ENCODE results near the gene C11orf87. TPM values are rescaled to one million over a fixed set of nuclear protein-coding genes. Genes with fewer than 3 reads are reported as not detected.

Gene C11orf87
- total and polyA plus RNA-seq, 7 donors: not detected

DNA sequence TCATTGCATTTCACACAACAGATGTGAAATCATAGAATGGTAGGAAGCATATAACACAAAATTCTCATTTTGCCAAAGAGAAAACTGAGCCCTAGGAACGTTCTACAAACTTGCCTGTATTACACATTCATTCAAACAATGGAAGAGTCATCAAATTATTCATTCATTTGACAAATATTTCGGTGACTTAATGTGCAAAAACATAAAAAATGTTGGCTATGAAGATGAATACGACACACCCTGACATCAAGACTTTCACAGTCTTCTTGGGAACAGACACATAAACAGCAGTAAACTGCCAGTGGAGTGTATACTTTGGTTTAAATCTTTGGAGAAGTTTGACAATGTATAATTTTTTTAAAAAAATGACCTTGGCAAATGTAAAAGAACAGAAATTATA, 20.4 kb upstream of the C11orf87 start:
- H3K36me3 ChIP-seq: no peaks in the 10 kb centered on the region
- DNase-seq: no peak
- H3K4me3 ChIP-seq: no peak overlapping the region
- TF ChIP-seq, protein P1, sequence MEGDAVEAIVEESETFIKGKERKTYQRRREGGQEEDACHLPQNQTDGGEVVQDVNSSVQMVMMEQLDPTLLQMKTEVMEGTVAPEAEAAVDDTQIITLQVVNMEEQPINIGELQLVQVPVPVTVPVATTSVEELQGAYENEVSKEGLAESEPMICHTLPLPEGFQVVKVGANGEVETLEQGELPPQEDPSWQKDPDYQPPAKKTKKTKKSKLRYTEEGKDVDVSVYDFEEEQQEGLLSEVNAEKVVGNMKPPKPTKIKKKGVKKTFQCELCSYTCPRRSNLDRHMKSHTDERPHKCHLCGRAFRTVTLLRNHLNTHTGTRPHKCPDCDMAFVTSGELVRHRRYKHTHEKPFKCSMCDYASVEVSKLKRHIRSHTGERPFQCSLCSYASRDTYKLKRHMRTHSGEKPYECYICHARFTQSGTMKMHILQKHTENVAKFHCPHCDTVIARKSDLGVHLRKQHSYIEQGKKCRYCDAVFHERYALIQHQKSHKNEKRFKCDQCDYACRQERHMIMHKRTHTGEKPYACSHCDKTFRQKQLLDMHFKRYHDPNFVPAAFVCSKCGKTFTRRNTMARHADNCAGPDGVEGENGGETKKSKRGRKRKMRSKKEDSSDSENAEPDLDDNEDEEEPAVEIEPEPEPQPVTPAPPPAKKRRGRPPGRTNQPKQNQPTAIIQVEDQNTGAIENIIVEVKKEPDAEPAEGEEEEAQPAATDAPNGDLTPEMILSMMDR (IDR thresholded peaks at IDR 0.05): no peak
- TF ChIP-seq POLR2A (IDR thresholded peaks at IDR 0.05): no peak
- no peak for TF ChIP-seq EP300 (IDR thresholded peaks at IDR 0.05)
- no peak for TF ChIP-seq POLR2AphosphoS5 (IDR thresholded peaks at IDR 0.05)
- 60 to 78% methylated on average over 3 of the region's 3 CpGs for WGBS, 2 donors
- H3K4me1 ChIP-seq: no peaks in the 10 kb centered on the region
- no peaks in the 10 kb centered on the region for H3K9me3 ChIP-seq
- no peaks in the 10 kb centered on the region for H3K27me3 ChIP-seq
- no peak overlapping the region for H3K27ac ChIP-seq
- intact Hi-C loops (cut with DNase I): no loop called here

DNA sequence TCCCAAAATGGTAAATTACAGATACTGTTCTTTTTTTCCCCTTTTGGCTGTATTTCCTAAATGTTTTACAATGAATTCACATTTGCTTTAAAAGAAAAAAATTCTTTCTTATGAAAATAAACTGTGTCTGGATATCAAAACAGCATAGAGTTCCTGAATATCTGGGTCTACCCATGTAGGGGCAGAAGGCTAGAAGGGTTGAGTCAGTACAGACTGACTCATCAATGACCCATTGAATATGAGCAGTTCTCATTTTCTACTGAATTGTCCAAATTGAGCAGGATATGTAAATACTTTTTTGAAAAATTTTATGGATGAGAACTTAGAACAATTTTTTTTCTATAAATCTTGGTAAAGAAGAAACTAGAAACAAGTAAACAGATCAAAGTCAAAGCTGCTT, 16.3 kb upstream of the C11orf87 start:
- TF ChIP-seq POLR2A (IDR thresholded peaks at IDR 0.05): no peak
- TF ChIP-seq, protein P1 (IDR thresholded peaks at IDR 0.05): no peak
- TF ChIP-seq EP300 (IDR thresholded peaks at IDR 0.05): no peak
- TF ChIP-seq POLR2AphosphoS5 (IDR thresholded peaks at IDR 0.05): no peak
- intact Hi-C loops (cut with DNase I): no loop called here
- Histone ChIP-seq H3K27ac (no peak overlapping the region), H3K27me3 (no peaks in the 10 kb centered on the region), H3K36me3 (no peaks in the 10 kb centered on the region), H3K4me1 (no peaks in the 10 kb centered on the region), H3K9me3 (no peaks in the 10 kb centered on the region), H3K4me3 (no peak overlapping the region)
- DNase-seq: no peak

DNA sequence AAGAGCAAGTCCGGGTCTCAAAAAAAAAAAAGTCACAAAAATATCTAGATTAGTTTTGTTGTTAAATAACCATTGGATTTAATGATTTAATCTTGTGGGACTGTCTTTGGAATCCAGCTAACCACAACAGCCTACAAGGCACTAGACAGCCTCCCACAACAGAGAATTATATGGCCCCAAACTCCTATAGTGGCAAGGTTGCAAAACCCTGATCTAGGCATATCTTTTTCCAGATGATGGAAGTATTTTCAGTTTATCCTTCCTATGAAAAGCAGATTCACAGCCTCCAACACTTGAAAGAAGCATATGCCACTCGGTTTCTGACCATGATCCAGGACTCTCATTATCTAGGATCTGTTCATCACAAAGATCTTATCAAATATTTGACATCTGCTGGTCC, 5.4 kb upstream of the C11orf87 start:
- intact Hi-C loops (cut with DNase I): no loop called here
- no peaks in the 10 kb centered on the region for H3K36me3 ChIP-seq
- DNase-seq: no peak
- H3K27me3 ChIP-seq: peaks cover 0 to 11% (median 0%) of the 10 kb centered on the region in 3 donors
- no peaks in the 10 kb centered on the region for H3K4me1 ChIP-seq
- no peak for TF ChIP-seq POLR2AphosphoS5 (IDR thresholded peaks at IDR 0.05)
- no peak for TF ChIP-seq EP300 (IDR thresholded peaks at IDR 0.05)
- no peak for TF ChIP-seq POLR2A (IDR thresholded peaks at IDR 0.05)
- TF ChIP-seq, protein P1 (IDR thresholded peaks at IDR 0.05): no peak
- no peak overlapping the region for H3K27ac ChIP-seq
- WGBS, 2 donors: 66 to 74% methylated on average over 2 of the region's 2 CpGs
- no peaks in the 10 kb centered on the region for H3K9me3 ChIP-seq
- no peak overlapping the region for H3K4me3 ChIP-seq

DNA sequence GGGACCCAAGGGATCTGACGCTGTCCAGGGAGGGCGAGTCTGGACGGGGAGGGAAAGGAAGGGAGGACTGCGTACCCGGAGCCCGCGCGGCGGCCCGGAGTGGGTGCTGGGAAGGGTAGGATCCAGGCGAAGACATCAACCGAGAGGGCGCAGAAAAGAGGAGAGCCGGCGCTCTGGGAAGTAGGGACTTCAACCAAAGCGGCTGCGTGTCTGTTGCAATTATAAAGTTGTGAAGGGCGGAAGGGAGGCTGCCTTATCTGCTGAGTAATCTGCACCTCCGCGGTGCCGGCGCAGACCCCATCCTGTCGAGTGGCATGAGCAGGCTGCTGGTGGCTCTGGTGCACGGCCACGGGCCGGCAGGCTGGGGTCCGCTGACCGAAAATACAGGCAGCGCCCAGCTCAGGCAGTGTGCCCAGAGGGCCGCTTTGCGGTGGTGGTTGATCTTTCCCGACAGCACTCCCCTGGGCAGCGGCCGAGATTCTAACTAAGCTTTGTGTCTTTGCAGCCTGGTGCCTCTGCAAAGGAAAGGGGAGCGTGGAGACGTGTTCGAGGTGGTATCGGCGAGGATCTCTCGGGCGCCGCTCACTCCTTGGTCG, 978 bp downstream of the C11orf87 start:
- no peak for TF ChIP-seq POLR2A (IDR thresholded peaks at IDR 0.05)
- TF ChIP-seq POLR2AphosphoS5 (IDR thresholded peaks at IDR 0.05): no peak
- TF ChIP-seq EP300 (IDR thresholded peaks at IDR 0.05): no peak
- H3K27me3 ChIP-seq: peaks cover 22 to 48% (median 34%) of the 10 kb centered on the region in 3 donors
- no peaks in the 10 kb centered on the region for H3K36me3 ChIP-seq
- H3K9me3 ChIP-seq: no peaks in the 10 kb centered on the region
- DNase-seq: no peak
- intact Hi-C loops (cut with DNase I): no loop called here
- WGBS, 2 donors: 2 to 13% methylated on average over 43 of the region's 43 CpGs
- H3K4me1 ChIP-seq: peaks cover 0 to 24% (median 15%) of the 10 kb centered on the region in 4 donors
- no peak overlapping the region for H3K27ac ChIP-seq
- peak overlapping the region in 2 of 4 donors; percentile 16 to 21 for H3K4me3 ChIP-seq

DNA sequence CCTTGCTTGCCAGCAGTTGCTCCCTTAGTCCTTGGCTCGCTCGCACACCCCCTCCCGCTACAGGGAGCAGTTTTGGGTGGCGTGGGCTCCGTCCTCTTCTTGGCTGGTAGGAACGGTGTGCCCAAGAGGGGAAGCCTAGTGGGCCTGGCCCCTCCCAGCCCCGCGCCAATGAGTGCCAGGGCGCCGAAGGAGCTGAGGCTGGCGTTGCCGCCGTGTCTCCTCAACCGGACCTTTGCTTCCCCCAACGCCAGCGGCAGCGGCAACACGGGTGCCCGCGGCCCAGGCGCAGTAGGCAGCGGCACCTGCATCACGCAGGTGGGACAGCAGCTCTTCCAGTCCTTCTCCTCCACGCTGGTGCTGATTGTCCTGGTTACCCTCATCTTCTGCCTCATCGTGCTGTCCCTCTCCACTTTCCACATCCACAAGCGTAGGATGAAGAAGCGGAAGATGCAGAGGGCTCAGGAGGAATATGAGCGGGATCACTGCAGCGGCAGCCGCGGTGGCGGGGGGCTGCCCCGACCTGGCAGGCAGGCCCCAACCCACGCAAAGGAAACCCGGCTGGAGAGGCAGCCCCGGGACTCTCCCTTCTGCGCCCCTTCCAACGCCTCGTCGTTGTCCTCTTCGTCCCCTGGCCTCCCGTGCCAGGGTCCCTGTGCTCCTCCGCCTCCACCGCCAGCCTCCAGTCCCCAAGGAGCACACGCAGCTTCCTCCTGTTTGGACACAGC, 1.6 kb downstream of the C11orf87 start:
- intact Hi-C loops (cut with DNase I): no loop called here
- Histone ChIP-seq H3K9me3 (no peaks in the 10 kb centered on the region), H3K36me3 (no peaks in the 10 kb centered on the region), H3K27me3 (peaks cover 22 to 48% (median 34%) of the 10 kb centered on the region in 3 donors), H3K4me3 (peak overlapping the region in 1 of 4 donors; percentile 21), H3K4me1 (peaks cover 0 to 24% (median 15%) of the 10 kb centered on the region in 4 donors), H3K27ac (no peak overlapping the region)
- no peak for DNase-seq
- 20 to 33% methylated on average over 45 of the region's 45 CpGs for WGBS, 2 donors
- TF ChIP-seq, protein P1 (IDR thresholded peaks at IDR 0.05): no peak
- TF ChIP-seq EP300 (IDR thresholded peaks at IDR 0.05) (no peak), POLR2AphosphoS5 (IDR thresholded peaks at IDR 0.05) (no peak), POLR2A (IDR thresholded peaks at IDR 0.05) (no peak)
